HL-60 (cell line): ENCODE measurements around the gene ZNF609.
A peak's percentile ranks its signal among the peaks of the same experiment; 100 is the strongest.

Experiments
- DNase-seq, 2 experiments: peaks; one replicate each; pipeline ENCODE4 v3.0.0-alpha.2; 2010 to 2020; ENCODE audit warnings: low read depth in 1 of 2, low spot score in 1 of 2
- H3K27ac ChIP-seq: fragments of 250-450 bp; sonication (Bioruptor Pico); replicated peaks from 2 replicates; pipeline ENCODE4 v1.5.1; 2020; ENCODE audit warnings: mild to moderate bottlenecking, moderate library complexity
- H3K27me3 ChIP-seq: fragments of 250-450 bp; sonication (Bioruptor Pico); 2 replicates; pipeline ENCODE4 v1.5.1; 2021; ENCODE audit warnings: mild to moderate bottlenecking, moderate library complexity; ENCODE audit not compliant: insufficient read depth, poor library complexity, severe bottlenecking
- H3K4me3 ChIP-seq: replicated peaks from 2 replicates; pipeline ENCODE4 v1.5.1; 2011; ENCODE audit warnings: mild to moderate bottlenecking, control low read depth, low read length; ENCODE audit not compliant: insufficient read depth
- CTCF ChIP-seq: IDR thresholded peaks from one replicate; pipeline ENCODE4 v1.5.1; 2011; ENCODE audit warnings: low read length, control low read depth, inconsistent platforms; ENCODE audit not compliant: insufficient read depth
- GABPA ChIP-seq: IDR thresholded peaks from 2 replicates; pipeline ENCODE4 v1.6.1; 2012; ENCODE audit warnings: low read depth
- POLR2AphosphoS5 ChIP-seq: IDR thresholded peaks from 2 replicates; pipeline ENCODE4 v1.6.1; 2012; ENCODE audit warnings: low read depth
- REST ChIP-seq: IDR thresholded peaks from 2 replicates; pipeline ENCODE4 v1.6.1; 2012; ENCODE audit warnings: low read depth; ENCODE audit not compliant: insufficient replicate concordance
- SPI1 ChIP-seq: IDR thresholded peaks from 2 replicates; pipeline ENCODE4 v1.6.1; 2012; ENCODE audit warnings: low read depth, mild to moderate bottlenecking, borderline replicate concordance

The ZNF609 gene

GRCh38 chr15:64503640-64504039 is 43.3 kb downstream of the ZNF609 start:
- Histone ChIP-seq H3K4me3 (no peak overlapping the region), H3K27me3 (no peaks in the 10 kb centered on the region), H3K27ac (peak overlapping the region; percentile 46)
- TF ChIP-seq SPI1: peak; percentile 28; the same call in 1 of the 2 replicates
- TF ChIP-seq REST: no peak
- no peak for DNase-seq

GRCh38 chr15:64507293-64507802 is 47.0 kb downstream of the ZNF609 start:
- Histone ChIP-seq H3K4me3 (no peak overlapping the region), H3K27me3 (no peaks in the 10 kb centered on the region), H3K27ac (no peak overlapping the region)
- peak in 1 of 2 experiments; percentile 85 for DNase-seq
- no peak for TF ChIP-seq GABPA
- TF ChIP-seq SPI1: no peak
- no peak for TF ChIP-seq REST
- TF ChIP-seq POLR2AphosphoS5: no peak; the same call in 1 of the 2 replicates
- TF ChIP-seq CTCF: no peak

DNA sequence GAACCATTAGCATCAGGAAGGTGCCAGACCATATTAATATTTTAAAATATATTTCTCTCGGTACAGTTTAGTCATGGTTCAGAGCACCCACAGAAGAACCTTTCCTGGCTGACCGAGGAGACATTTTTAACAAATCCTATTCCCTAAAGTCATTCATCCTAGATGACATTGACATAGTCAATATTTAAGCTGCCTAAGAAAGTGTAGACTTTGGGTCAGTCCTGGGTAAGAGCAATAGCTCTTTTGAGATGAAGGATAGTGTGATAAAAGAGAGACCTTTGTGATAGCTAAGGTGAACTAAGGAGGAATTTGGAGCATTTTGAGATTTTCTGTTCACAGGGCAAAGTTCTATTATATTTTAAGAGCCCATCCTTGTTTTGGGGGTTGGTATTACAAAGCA is 47.5 kb downstream of the ZNF609 start:
- no peaks in the 10 kb centered on the region for H3K27me3 ChIP-seq
- DNase-seq: no peak
- TF ChIP-seq SPI1 (no peak), POLR2AphosphoS5 (no peak), REST (no peak), CTCF (no peak), GABPA (no peak)
- no peak overlapping the region for H3K4me3 ChIP-seq
- H3K27ac ChIP-seq: no peak overlapping the region

DNA sequence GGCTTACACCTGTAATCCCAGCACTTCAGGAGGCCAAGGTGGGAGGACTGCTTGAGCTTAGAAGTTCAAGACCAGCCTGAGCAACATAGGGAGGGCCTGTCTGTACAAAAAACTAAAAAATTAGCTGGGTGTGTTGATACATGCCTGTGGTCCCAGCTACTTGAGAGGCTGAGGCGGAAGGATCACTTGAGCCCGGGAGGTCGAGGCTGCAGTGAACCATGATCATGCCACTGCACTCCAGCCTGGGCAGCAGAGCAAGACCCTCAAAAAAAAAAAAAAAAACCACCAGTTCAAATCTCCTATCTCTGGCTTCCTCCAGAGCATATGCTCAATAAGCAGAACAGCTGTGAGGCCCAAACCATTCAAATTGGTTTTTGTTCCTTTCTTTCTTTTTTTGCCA is 53.4 kb downstream of the ZNF609 start:
- TF ChIP-seq CTCF: no peak
- TF ChIP-seq GABPA: no peak
- TF ChIP-seq REST: no peak
- TF ChIP-seq SPI1: no peak
- TF ChIP-seq POLR2AphosphoS5: no peak
- Histone ChIP-seq H3K4me3 (no peak overlapping the region), H3K27me3 (no peaks in the 10 kb centered on the region), H3K27ac (no peak overlapping the region)
- DNase-seq: no peak
